RPMI7951 (cell line): Measurements from ENCODE around the gene HPGDS. TPM values are rescaled to one million over a fixed set of nuclear protein-coding genes. Genes with fewer than 3 reads are reported as not detected.
"Not testable (repeated sequence)": the region's sequence is repeated elsewhere in the genome, so short reads cannot be mapped to it uniquely, and the experiment has no call there.

Experiments
- DNase-seq: peaks from one replicate; pipeline ENCODE4 v3.0.0-alpha.2; 2012; ENCODE audit warnings: low read depth
- total RNA-seq: library from RNA; depleted of rRNA; stranded (reverse); fragments of >200 nt; shearing (Covaris generic); gene quantifications from 2 replicates; pipeline ENCODE4 v1.2.3, GENCODE V29; 2014

Gene HPGDS
- total RNA-seq, 1 experiment from 2014 or later: not detected

- DNase-seq: no peak
Observed at GRCh38 chr4:94325835-94326234, 16.8 kb downstream of the HPGDS start.

- DNase-seq: not testable (repeated sequence)
Observed at GRCh38 chr4:94319927-94320326, 22.7 kb downstream of the HPGDS start.

- DNase-seq: no peak
Observed at GRCh38 chr4:94307231-94307871, 35.3 kb downstream of the HPGDS start.

- DNase-seq: no peak
Observed at GRCh38 chr4:94306713-94307112, 35.9 kb downstream of the HPGDS start.

GRCh38 chr4:94305466-94306225 lies 37.0 kb downstream of the HPGDS start:
- DNase-seq: no peak

- DNase-seq: peak; percentile 24
Observed at GRCh38 chr4:94304365-94304971, 38.2 kb downstream of the HPGDS start.

- no peak for DNase-seq
Observed at GRCh38 chr4:94302191-94302590, 40.4 kb downstream of the HPGDS start.

- DNase-seq: no peak
Observed at GRCh38 chr4:94298725-94299252, 43.8 kb downstream of the HPGDS start.

GRCh38 chr4:94295473-94295872 lies 47.2 kb downstream of the HPGDS start:
- not testable (repeated sequence) for DNase-seq

- DNase-seq: not testable (repeated sequence)
Observed at GRCh38 chr4:94293981-94294380, 48.7 kb downstream of the HPGDS start.

GRCh38 chr4:94290245-94290644 lies 52.4 kb downstream of the HPGDS start:
- no peak for DNase-seq

GRCh38 chr4:94285666-94286065 lies 57.0 kb downstream of the HPGDS start:
- DNase-seq: no peak

- DNase-seq: no peak
Observed at GRCh38 chr4:94284889-94285288, 57.7 kb downstream of the HPGDS start.

GRCh38 chr4:94278781-94279180 lies 63.9 kb downstream of the HPGDS start:
- DNase-seq: no peak

GRCh38 chr4:94277534-94277933 lies 65.1 kb downstream of the HPGDS start:
- DNase-seq: no peak

- no peak for DNase-seq
Observed at GRCh38 chr4:94276204-94276603, 66.4 kb downstream of the HPGDS start.

- no peak for DNase-seq
Observed at GRCh38 chr4:94274912-94275311, 67.7 kb downstream of the HPGDS start.

GRCh38 chr4:94271248-94271647 lies 71.4 kb downstream of the HPGDS start:
- DNase-seq: no peak

- no peak for DNase-seq
Observed at GRCh38 chr4:94267037-94267436, 75.6 kb downstream of the HPGDS start.

- DNase-seq: peak; percentile 0
Observed at GRCh38 chr4:94262163-94263016, 80.2 kb downstream of the HPGDS start.

- peak; percentile 2 for DNase-seq
Observed at GRCh38 chr4:94256828-94257227, 85.8 kb downstream of the HPGDS start.
